Mucosa of rectum (tissue), 2 donors: Measurements from ENCODE around the gene PDE1C.
A peak's percentile ranks its signal among the peaks of the same experiment; 100 is the strongest.

Experiments
- H3K27ac ChIP-seq, 2 donors: one replicate each; pipeline ENCODE4 v1.7.0; 2013; ENCODE audit warnings: inconsistent platforms in 2 of 2, low read depth in 2 of 2, low read length in 2 of 2
- H3K27me3 ChIP-seq, 2 donors: one replicate each; pipeline ENCODE4 v1.7.0; 2013; ENCODE audit warnings: low read length in 2 of 2; ENCODE audit not compliant: control insufficient read depth in 2 of 2, insufficient read depth in 2 of 2
- H3K36me3 ChIP-seq, 2 donors: one replicate each; pipeline ENCODE4 v1.7.0; 2013; ENCODE audit warnings: low read length in 2 of 2; ENCODE audit not compliant: control insufficient read depth in 2 of 2, insufficient read depth in 2 of 2
- H3K4me1 ChIP-seq, 2 donors: one replicate each; pipeline ENCODE4 v1.7.0; 2013; ENCODE audit warnings: low read length in 2 of 2, mild to moderate bottlenecking in 1 of 2; ENCODE audit not compliant: control insufficient read depth in 2 of 2, insufficient read depth in 2 of 2
- H3K4me3 ChIP-seq, 2 donors: one replicate each; pipeline ENCODE4 v1.7.0; 2013; ENCODE audit warnings: low read length in 2 of 2
- H3K9ac ChIP-seq, 2 donors: one replicate each; pipeline ENCODE4 v1.7.0; 2013; ENCODE audit warnings: low read length in 2 of 2, low read depth in 1 of 2, mild to moderate bottlenecking in 1 of 2
- H3K9me3 ChIP-seq, 2 donors: one replicate each; pipeline ENCODE4 v1.7.0; 2013; ENCODE audit warnings: low read length in 2 of 2; ENCODE audit not compliant: control insufficient read depth in 2 of 2
- donor health status: healthy.
- donor health status: Normal muscosa, but diverticular disease.

Gene PDE1C

GRCh38 chr7:31955641-31956040, 114.6 kb downstream of the PDE1C start:
- Histone ChIP-seq H3K9ac (no peak overlapping the region), H3K27me3 (no peaks in the 10 kb centered on the region), H3K36me3 (no peaks in the 10 kb centered on the region), H3K4me3 (no peak overlapping the region), H3K27ac (no peak overlapping the region), H3K4me1 (no peaks in the 10 kb centered on the region), H3K9me3 (no peaks in the 10 kb centered on the region)

- Histone ChIP-seq H3K4me3 (no peak overlapping the region), H3K27me3 (no peaks in the 10 kb centered on the region), H3K27ac (no peak overlapping the region), H3K4me1 (no peaks in the 10 kb centered on the region), H3K9me3 (no peaks in the 10 kb centered on the region), H3K36me3 (no peaks in the 10 kb centered on the region), H3K9ac (no peak overlapping the region)
These were observed 115.2 kb downstream of the PDE1C start for GRCh38 chr7:31955021-31955420.

- no peaks in the 10 kb centered on the region for H3K27me3 ChIP-seq
- no peak overlapping the region for H3K9ac ChIP-seq
- no peaks in the 10 kb centered on the region for H3K4me1 ChIP-seq
- no peak overlapping the region for H3K27ac ChIP-seq
- H3K4me3 ChIP-seq = no peak overlapping the region
- H3K9me3 ChIP-seq = no peaks in the 10 kb centered on the region
- H3K36me3 ChIP-seq = no peaks in the 10 kb centered on the region
These were observed 115.7 kb downstream of the PDE1C start for GRCh38 chr7:31954500-31954899.

GRCh38 chr7:31953432-31953831, 116.8 kb downstream of the PDE1C start:
- no peak overlapping the region for H3K9ac ChIP-seq
- H3K4me1 ChIP-seq = peaks cover 0 to 3% of the 10 kb centered on the region in 2 donors
- no peak overlapping the region for H3K4me3 ChIP-seq
- no peaks in the 10 kb centered on the region for H3K36me3 ChIP-seq
- H3K27me3 ChIP-seq = no peaks in the 10 kb centered on the region
- H3K27ac ChIP-seq = no peak overlapping the region
- no peaks in the 10 kb centered on the region for H3K9me3 ChIP-seq

GRCh38 chr7:31950091-31950755, 120.0 kb downstream of the PDE1C start:
- no peak overlapping the region for H3K27ac ChIP-seq
- no peak overlapping the region for H3K4me3 ChIP-seq
- H3K9me3 ChIP-seq = peaks cover 3 to 8% of the 10 kb centered on the region in 2 donors
- no peak overlapping the region for H3K9ac ChIP-seq
- H3K4me1 ChIP-seq = peaks cover 3 to 5% of the 10 kb centered on the region in 2 donors
- H3K27me3 ChIP-seq = no peaks in the 10 kb centered on the region
- H3K36me3 ChIP-seq = no peaks in the 10 kb centered on the region

GRCh38 chr7:31948029-31948428, 122.2 kb downstream of the PDE1C start:
- H3K4me3 ChIP-seq = no peak overlapping the region
- peak overlapping the region; percentile 28 to 48 for H3K27ac ChIP-seq
- peaks cover 3 to 8% of the 10 kb centered on the region in 2 donors for H3K9me3 ChIP-seq
- peaks cover 3 to 5% of the 10 kb centered on the region in 2 donors for H3K4me1 ChIP-seq
- H3K36me3 ChIP-seq = no peaks in the 10 kb centered on the region
- no peak overlapping the region for H3K9ac ChIP-seq
- H3K27me3 ChIP-seq = no peaks in the 10 kb centered on the region

- no peaks in the 10 kb centered on the region for H3K4me1 ChIP-seq
- H3K27me3 ChIP-seq = no peaks in the 10 kb centered on the region
- no peak overlapping the region for H3K9ac ChIP-seq
- H3K9me3 ChIP-seq = no peaks in the 10 kb centered on the region
- no peak overlapping the region for H3K27ac ChIP-seq
- no peaks in the 10 kb centered on the region for H3K36me3 ChIP-seq
- no peak overlapping the region for H3K4me3 ChIP-seq
These were observed 130.0 kb downstream of the PDE1C start for GRCh38 chr7:31940167-31940566.

- Histone ChIP-seq H3K4me3 (no peak overlapping the region), H3K36me3 (no peaks in the 10 kb centered on the region), H3K27me3 (no peaks in the 10 kb centered on the region), H3K27ac (no peak overlapping the region), H3K9ac (no peak overlapping the region), H3K9me3 (no peaks in the 10 kb centered on the region), H3K4me1 (no peaks in the 10 kb centered on the region)
These were observed 131.1 kb downstream of the PDE1C start for GRCh38 chr7:31939076-31939475.

- no peaks in the 10 kb centered on the region for H3K27me3 ChIP-seq
- no peaks in the 10 kb centered on the region for H3K36me3 ChIP-seq
- H3K9me3 ChIP-seq = no peaks in the 10 kb centered on the region
- H3K4me1 ChIP-seq = no peaks in the 10 kb centered on the region
- no peak overlapping the region for H3K27ac ChIP-seq
- no peak overlapping the region for H3K4me3 ChIP-seq
- no peak overlapping the region for H3K9ac ChIP-seq
These were observed 131.6 kb downstream of the PDE1C start for GRCh38 chr7:31938650-31939049.

- Histone ChIP-seq H3K36me3 (no peaks in the 10 kb centered on the region), H3K9ac (no peak overlapping the region), H3K27me3 (no peaks in the 10 kb centered on the region), H3K4me3 (no peak overlapping the region), H3K27ac (no peak overlapping the region), H3K4me1 (no peaks in the 10 kb centered on the region), H3K9me3 (no peaks in the 10 kb centered on the region)
These were observed 132.2 kb downstream of the PDE1C start for GRCh38 chr7:31937982-31938381.
